IgD-negative memory B cell (primary cell): ENCODE data around the gene HES4. TPM values are rescaled to one million over a fixed set of nuclear protein-coding genes. Genes with fewer than 3 reads are reported as not detected.
A peak's percentile ranks its signal among the peaks of the same experiment; 100 is the strongest.
"Not testable (repeated sequence)": the region's sequence is repeated elsewhere in the genome, so short reads cannot be mapped to it uniquely, and the experiment has no call there.

Source experiments
- H3K27ac Mint-ChIP-seq, 3 donors: one replicate each; pipeline ENCODE4 v1.8.0; 2020 to 2022; ENCODE audit warnings: mild to moderate bottlenecking in 3 of 3, mixed read lengths in 3 of 3, moderate library complexity in 1 of 3
- H3K27me3 Mint-ChIP-seq: one replicate; pipeline ENCODE4 v1.8.0; 2021; ENCODE audit warnings: mixed read lengths
- H3K36me3 Mint-ChIP-seq: one replicate; pipeline ENCODE4 v1.8.0; 2020; ENCODE audit warnings: mild to moderate bottlenecking, mixed read lengths
- H3K4me1 Mint-ChIP-seq, 3 donors: one replicate each; pipeline ENCODE4 v1.8.0; 2020 to 2022; ENCODE audit warnings: mixed read lengths in 3 of 3, mild to moderate bottlenecking in 1 of 3
- H3K4me3 Mint-ChIP-seq, 4 donors: one replicate each; pipeline ENCODE4 v1.8.0; 2020 to 2022; ENCODE audit warnings: mild to moderate bottlenecking in 4 of 4, mixed read lengths in 4 of 4, moderate library complexity in 3 of 4
- H3K9me3 Mint-ChIP-seq, 3 donors: one replicate each; pipeline ENCODE4 v1.8.0; 2020 to 2021; ENCODE audit warnings: mixed read lengths in 3 of 3, mild to moderate bottlenecking in 1 of 3
- polyA plus RNA-seq: library from polyadenylated mRNA; unstranded; fragments of 300-500 nt; fragmentation: Illumina TruSeq; gene quantifications from one replicate; pipeline ENCODE4 v1.2.3, GENCODE V29; 2021

Gene HES4
- polyA plus RNA-seq, 1 donor from 2014 or later, result not detected

DNA sequence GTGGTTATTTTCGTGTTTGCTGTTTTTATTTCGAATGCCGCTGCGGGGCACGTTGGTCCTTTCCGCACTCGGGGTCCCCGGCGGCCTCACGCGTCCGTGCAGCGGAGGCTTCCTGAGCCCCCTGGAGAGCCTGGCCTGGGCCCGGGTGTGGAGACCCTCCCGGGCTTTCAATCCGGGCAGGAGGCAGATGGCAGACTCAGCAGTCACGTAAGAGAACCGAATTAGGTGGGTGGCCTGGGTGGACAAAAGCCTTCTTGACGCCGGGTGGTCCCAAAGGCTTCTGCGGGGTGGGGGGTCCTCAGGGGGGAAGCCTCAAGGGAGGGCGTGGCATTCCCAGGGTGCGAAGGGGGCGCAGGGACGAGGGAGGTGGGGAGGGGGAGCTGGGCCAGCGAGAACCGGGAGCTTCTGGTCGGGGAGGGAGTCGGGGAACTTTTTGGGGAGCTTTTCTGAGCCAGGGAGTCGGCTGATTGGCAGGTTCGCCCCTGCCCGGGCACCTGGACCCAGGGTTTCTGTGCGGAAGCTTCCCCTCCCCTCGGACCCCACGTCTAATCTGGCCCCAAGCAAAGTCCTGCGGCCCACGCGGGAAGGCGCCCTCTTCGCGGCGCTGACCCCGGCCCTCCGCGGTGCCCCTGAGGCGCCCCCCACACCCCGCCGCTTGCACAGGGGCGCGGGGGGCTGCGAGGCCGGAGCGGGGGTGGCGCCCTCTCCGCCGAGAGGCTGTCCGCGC, 1.3 kb upstream of the HES4 start:
- H3K27ac Mint-ChIP-seq, result peak overlapping the region; percentile 86 to 94 (median 88)
- peaks cover 0 to 10% (median 5%) of the 10 kb centered on the region in 3 donors for H3K4me1 Mint-ChIP-seq
- H3K27me3 Mint-ChIP-seq, result peaks cover 39% of the 10 kb centered on the region
- H3K9me3 Mint-ChIP-seq, result no peaks in the 10 kb centered on the region
- no peaks in the 10 kb centered on the region for H3K36me3 Mint-ChIP-seq
- H3K4me3 Mint-ChIP-seq, result peak overlapping the region; percentile 74 to 87 (median 82)

DNA sequence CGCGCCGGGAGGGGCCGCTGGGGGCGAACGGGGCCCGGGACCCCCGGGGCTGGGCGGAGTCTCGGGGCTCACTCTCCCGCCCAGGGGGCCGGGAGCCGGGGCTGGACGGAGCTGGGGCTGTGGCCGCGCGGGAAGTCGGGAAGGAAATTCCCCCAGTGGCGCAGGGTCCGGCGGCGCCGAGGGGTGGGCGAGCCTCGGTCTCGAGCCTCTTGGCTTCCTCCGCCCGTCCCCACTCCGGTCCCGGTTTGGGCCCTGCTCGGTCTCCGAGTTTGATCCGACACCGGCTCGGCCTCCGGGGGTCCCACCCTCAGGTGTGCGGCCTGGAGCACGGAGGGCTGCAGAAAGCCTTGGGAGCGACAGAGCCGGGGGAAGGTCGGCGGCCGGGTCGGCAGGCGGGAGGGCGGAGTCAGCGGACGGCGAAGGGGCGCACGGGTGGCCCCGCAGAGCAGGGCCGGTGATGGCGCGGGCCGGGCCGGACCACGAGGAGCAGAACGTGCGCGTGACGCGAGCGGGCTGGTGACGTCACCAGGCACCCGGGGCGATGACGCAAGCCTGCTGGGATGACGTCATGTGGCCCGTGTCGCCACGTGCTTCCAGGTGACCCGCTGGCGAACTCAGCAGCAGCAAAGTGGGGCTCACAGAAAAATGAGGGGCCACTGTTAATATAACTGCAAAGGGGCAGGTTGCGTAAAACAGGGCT, 610 bp upstream of the HES4 start:
- Mint-ChIP-seq H3K4me3 (peak overlapping the region; percentile 74 to 87 (median 82)), H3K36me3 (no peaks in the 10 kb centered on the region), H3K9me3 (no peaks in the 10 kb centered on the region), H3K4me1 (peaks cover 0 to 10% (median 8%) of the 10 kb centered on the region in 3 donors), H3K27ac (peak overlapping the region; percentile 86 to 94 (median 88)), H3K27me3 (peaks cover 42% of the 10 kb centered on the region)

DNA sequence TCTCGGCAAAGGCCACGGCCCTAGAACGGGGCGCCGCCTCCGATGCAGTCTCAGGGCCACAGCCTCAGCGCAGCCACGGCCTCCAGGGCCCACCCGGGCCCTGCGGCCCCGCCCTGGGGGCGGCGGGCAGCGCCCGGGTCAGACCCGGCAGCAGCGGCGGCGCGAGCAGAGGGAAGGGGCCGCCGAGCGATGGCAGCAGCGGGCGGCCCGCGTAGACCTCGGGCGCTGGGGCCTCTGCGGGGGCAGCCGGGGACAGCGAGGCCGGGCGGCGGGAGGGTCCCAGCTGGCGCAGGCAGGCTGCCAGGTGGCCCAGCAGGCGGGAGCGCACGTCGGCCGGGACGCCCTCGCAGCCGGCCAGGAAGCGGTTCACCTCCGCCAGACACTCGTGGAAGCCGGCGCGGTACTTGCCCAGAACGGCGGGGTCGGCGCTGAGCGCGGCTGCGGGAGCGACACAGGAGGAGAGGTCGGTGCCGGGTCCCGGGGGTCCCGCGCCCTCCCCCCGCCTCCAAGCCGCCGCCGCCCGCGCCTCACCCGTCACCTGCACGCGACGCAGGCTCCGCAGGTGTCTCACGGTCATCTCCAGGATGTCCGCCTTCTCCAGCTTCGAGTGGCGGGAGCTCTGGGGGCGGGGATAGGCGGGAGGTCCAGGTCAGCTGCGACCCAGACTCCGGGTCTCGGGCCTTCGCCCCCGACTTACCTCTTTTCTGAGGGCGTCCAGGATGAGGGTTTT, 737 bp downstream of the HES4 start:
- H3K27ac Mint-ChIP-seq, result peak overlapping the region in 1 of 3 donors; percentile 35
- peak overlapping the region in 2 of 4 donors; percentile 52 to 54 for H3K4me3 Mint-ChIP-seq
- H3K9me3 Mint-ChIP-seq, result peaks cover 0 to 2% (median 0%) of the 10 kb centered on the region in 3 donors
- no peaks in the 10 kb centered on the region for H3K36me3 Mint-ChIP-seq
- peaks cover 39% of the 10 kb centered on the region for H3K27me3 Mint-ChIP-seq
- H3K4me1 Mint-ChIP-seq, result peaks cover 0 to 6% (median 4%) of the 10 kb centered on the region in 3 donors

DNA sequence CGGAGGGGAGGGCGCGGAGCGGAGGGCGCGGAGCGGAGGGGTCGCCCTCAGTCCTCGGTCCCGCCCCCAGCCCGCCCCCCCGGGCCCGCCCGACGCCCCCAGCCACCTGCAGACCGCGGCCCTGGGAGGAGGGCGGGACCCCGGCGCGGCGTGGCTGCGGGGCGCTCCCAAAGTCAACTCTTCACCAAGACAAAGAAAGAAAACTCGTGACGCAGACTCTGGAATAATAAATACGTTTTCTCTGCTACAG, 1.2 kb downstream of the HES4 start:
- no peak overlapping the region for H3K4me3 Mint-ChIP-seq
- H3K27ac Mint-ChIP-seq, result no peak overlapping the region
- peaks cover 37% of the 10 kb centered on the region for H3K27me3 Mint-ChIP-seq
- no peaks in the 10 kb centered on the region for H3K36me3 Mint-ChIP-seq
- peaks cover 0 to 2% (median 0%) of the 10 kb centered on the region in 3 donors for H3K9me3 Mint-ChIP-seq
- peaks cover 0 to 6% (median 4%) of the 10 kb centered on the region in 3 donors for H3K4me1 Mint-ChIP-seq

DNA sequence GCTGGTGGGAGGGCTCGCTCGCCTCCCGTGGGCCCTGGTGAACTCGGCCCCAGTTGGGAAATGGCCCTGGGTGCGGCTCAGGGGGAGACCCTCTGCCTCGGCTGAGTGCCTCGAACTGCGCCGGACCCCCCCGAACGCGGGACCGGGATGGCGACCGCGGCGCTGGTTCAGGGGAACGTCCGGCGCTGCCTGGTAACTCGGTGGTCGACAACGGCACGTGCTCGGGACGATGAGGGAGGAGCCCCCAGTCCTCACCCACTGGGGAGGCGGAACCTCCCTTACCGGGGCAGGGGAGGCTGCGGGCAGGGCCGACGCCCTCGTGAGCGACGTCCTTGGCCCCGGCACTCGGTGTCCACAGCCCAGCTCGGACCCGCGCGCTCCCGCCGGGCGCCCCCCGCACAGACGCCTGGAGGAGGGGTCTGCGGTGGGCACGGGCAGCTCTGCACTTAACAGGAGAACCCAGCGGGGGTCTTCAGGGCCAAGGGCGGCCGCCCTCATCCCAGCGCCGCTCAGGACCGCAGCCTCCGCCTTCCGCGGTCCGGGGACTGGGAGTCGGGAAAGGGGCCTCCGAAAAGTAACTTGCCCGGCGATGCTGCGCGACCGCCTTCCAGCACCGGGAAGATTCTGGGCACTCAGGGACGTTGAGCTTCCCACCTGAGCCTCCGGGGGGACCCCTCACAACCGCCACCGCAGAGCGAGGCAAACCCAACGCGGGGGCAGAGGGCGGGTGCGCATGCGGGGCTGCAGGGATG, 1.7 kb downstream of the HES4 start:
- Mint-ChIP-seq H3K27me3 (peaks cover 34% of the 10 kb centered on the region), H3K9me3 (peaks cover 0 to 2% (median 0%) of the 10 kb centered on the region in 3 donors), H3K4me1 (peaks cover 0 to 5% (median 4%) of the 10 kb centered on the region in 3 donors), H3K36me3 (no peaks in the 10 kb centered on the region), H3K27ac (no peak overlapping the region), H3K4me3 (no peak overlapping the region)

DNA sequence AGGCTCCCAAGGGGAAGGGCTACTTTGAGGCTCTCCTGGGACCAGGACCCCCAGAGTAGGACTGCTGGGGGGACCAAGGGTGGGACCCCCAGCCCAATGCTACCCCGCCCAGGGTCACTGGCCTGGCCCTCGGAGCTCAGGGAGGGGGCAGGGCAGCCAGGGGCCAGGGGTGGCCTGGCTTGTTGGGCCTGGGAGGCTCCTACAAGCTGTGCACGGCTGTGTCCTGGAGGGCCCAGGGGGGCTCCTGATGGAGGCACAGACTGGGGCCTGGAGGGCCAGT, 2.2 kb downstream of the HES4 start:
- Mint-ChIP-seq H3K27ac (no peak overlapping the region), H3K9me3 (peaks cover 0 to 3% (median 0%) of the 10 kb centered on the region in 3 donors), H3K4me3 (no peak overlapping the region), H3K36me3 (no peaks in the 10 kb centered on the region), H3K27me3 (peaks cover 32% of the 10 kb centered on the region), H3K4me1 (peaks cover 0 to 5% (median 3%) of the 10 kb centered on the region in 3 donors)

DNA sequence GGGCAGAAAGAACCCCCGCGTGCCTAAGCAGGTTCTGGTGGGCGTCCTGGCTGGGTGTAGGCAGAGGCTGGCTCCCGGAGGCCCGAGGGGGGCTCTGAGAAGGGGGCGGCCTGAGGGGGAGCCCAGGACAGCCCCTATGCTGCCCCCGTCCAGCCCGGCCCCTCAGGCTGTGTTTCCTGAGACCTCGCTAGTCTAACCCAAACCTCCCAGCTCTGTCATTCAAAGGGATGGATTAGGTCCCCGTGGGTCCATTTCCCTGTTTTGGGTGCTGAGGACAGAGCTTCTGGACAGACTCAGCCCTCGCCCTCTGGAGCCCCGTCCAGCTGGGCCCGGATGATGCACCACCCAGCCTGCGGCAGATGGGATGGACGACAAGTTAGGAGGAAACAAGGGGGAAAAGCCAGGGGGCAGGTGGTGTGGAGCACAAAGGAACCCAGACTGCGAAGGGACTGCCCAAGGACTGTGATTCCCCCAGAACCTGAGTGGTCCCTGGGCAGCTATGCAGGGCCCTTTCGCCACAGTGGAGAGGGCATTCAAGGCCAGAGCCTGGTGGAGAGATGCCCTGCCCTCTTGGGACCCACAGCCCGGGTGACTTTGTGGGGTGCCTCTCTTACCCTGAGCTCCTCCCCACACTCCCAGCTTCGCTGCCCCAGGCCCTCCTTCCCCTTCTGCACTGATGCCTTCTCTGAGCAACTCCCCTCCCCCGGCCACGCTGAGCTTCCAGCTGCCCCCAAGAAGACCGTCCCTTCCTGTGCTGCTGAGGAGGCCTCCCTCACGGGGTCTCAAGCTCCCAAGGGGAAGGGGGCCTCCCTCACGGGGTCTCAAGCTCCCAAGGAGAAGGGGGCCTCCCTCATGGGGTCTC, 2.8 kb downstream of the HES4 start:
- Mint-ChIP-seq H3K4me1 (peaks cover 0 to 8% (median 2%) of the 10 kb centered on the region in 3 donors), H3K27me3 (peaks cover 34% of the 10 kb centered on the region), H3K9me3 (peaks cover under 1 to 6% (median 2%) of the 10 kb centered on the region in 3 donors), H3K27ac (no peak overlapping the region), H3K4me3 (peak overlapping the region in 1 of 4 donors; percentile 32), H3K36me3 (no peaks in the 10 kb centered on the region)

DNA sequence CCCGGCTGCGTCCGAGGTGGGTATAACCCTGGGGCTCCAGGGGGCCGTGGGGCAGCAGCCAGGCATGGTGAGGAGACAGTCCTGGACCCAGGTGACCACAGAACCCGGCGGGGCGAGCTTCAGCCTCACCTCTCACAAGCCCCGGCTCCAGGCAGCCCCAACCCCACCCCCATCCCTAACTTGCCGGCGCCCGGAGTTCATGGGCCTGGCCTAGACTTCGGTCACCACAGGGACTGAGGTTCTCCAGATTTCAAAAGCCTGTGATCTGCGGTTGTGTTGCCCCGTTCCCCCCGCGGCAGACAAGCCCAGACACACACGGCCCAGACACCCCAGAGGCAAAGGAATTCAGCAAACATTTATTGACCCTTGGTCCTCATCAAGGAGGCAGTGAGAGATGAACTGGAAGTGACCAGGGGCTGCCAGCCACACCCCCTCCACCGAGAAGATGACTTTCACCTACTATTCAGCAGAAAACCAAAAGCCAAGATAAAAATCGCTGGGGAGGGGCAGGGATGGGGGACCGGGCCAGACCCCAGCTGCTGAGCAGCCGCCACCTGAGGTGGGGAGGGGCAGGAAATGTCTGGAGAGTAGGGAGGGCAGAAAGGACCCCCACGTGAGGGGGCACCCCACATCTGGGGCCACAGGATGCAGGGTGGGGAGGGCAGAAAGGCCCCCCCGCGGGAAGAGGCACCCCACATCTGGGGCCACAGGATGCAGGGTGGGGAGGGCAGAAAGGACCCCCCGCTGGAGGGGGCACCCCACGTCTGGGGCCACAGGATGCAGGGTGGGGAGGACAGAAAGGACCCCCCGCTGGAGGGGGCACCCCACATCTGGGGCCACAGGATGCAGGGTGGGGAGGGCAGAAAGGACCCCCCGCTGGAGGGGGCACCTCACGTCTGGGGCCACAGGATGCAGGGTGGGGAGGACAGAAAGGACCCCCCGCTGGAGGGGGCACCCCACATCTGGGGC, 3.9 kb downstream of the HES4 start:
- H3K4me3 Mint-ChIP-seq, result peak overlapping the region in 1 of 4 donors; percentile 35
- H3K4me1 Mint-ChIP-seq, result peaks cover 0 to 8% (median 1%) of the 10 kb centered on the region in 3 donors
- H3K9me3 Mint-ChIP-seq, result peaks cover 2 to 12% (median 4%) of the 10 kb centered on the region in 3 donors
- peak overlapping the region in 1 of 3 donors; percentile 74 for H3K27ac Mint-ChIP-seq
- no peaks in the 10 kb centered on the region for H3K36me3 Mint-ChIP-seq
- peaks cover 39% of the 10 kb centered on the region for H3K27me3 Mint-ChIP-seq

DNA sequence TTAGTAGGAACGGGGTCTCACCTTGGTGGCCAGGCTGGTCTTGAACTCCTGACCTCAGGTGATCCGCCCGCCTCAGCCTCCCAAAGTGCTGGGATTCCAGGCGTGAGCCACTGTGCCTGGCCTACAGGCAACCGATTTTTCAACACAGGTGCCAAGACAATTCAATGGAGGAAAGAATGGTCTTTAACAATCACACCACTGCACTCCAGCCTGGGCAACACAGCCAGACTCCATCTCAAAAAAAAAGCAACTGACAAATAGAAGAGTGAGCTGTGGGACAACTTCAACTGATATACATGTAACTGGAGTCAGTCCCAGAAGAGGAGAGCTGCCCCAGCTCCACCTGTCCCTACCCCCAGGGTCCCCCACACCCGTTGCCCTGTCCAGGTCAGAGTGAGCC, 5.4 kb downstream of the HES4 start:
- H3K36me3 Mint-ChIP-seq, H3K4me1 Mint-ChIP-seq: not testable (repeated sequence)
- peak overlapping the region in 1 of 4 donors; percentile 35 for H3K4me3 Mint-ChIP-seq
- peaks cover 45% of the 10 kb centered on the region for H3K27me3 Mint-ChIP-seq
- peaks cover 2 to 12% (median 4%) of the 10 kb centered on the region in 3 donors for H3K9me3 Mint-ChIP-seq
- peak overlapping the region in 1 of 3 donors; percentile 74 for H3K27ac Mint-ChIP-seq

DNA sequence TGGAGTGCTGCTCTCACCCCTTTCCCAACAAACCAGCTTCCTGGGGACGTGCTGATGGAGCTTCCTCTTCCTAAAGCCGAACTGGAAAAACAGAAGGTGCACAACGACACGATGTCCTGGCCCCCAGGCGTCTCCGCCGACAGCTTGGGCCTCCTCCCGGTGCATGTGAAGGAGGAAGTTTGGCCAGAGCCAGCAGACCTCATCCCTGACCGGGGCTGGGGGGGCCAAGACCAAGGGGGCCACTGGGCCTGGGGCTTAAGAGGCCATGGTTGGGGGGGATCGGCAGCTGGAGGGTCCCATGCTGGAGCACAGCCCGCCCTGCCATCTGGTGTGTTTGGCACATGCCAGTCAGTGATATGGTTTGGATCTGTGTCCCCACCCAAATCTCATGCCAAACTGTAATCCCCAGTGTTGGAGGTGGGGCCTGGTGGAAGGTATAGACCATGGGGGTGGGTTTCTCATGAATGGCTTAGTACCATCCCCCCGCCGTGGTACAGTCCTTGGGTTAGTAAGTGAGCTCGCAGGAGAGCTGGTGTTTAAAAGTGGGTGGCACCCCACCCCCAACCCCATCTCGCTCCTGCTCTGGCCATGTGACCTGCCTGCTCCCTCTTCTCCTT, 6.4 kb downstream of the HES4 start:
- Mint-ChIP-seq H3K4me3 (no peak overlapping the region), H3K36me3 (peaks cover 2% of the 10 kb centered on the region), H3K27ac (peak overlapping the region in 1 of 3 donors; percentile 67), H3K27me3 (peaks cover 51% of the 10 kb centered on the region), H3K4me1 (peaks cover 1 to 6% (median 4%) of the 10 kb centered on the region in 3 donors), H3K9me3 (peaks cover 2 to 12% (median 4%) of the 10 kb centered on the region in 3 donors)

DNA sequence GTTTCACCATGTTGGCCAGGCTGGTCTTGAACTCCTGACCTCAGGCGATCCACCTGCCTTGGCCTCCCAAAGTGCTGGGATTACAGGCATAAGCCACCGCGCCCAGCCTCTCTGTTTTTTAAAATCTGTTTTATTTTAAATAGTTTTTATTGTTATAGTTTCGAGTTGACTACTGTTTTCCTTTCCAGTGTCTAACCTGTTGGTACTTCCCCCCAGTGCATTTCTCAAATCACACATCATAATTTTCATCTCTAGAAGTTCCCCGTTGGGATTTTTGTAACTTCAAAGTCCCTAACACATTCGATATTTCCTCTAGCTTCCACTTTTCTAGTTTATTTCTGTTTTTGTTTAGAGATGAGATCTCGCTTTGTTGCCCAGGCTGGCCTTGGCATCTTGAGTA, 7.5 kb downstream of the HES4 start:
- H3K36me3 Mint-ChIP-seq, result peaks cover 2% of the 10 kb centered on the region
- no peak overlapping the region for H3K27ac Mint-ChIP-seq
- peaks cover 49% of the 10 kb centered on the region for H3K27me3 Mint-ChIP-seq
- H3K4me1 Mint-ChIP-seq, result peaks cover 1 to 6% (median 4%) of the 10 kb centered on the region in 3 donors
- H3K9me3 Mint-ChIP-seq, result peaks cover 2 to 12% (median 4%) of the 10 kb centered on the region in 3 donors
- H3K4me3 Mint-ChIP-seq, result peak overlapping the region in 1 of 4 donors; percentile 33

DNA sequence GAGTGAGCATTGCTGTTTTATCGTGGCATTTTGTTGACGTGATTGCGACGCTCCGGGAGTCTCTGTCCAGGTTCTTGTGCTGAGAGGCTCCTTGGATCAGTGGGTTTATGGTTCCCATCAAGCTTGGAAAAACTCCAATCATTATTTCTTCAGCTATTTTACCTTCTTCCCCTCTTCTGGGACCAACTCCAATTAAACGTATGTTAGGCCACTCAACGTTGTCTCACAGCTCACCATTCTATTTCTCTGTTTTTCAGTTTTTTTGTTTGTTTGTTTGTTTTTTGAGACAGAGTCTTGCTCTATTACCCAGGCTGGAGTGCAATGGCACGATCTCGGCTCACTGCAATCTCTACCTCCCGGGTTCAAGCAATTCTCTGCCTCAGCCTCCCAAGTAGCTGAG, 8.0 kb downstream of the HES4 start:
- Mint-ChIP-seq H3K27ac (no peak overlapping the region), H3K4me1 (peaks cover under 1 to 6% (median 4%) of the 10 kb centered on the region in 3 donors), H3K4me3 (no peak overlapping the region), H3K36me3 (peaks cover 2% of the 10 kb centered on the region), H3K9me3 (peaks cover 2 to 12% (median 4%) of the 10 kb centered on the region in 3 donors), H3K27me3 (peaks cover 45% of the 10 kb centered on the region)

DNA sequence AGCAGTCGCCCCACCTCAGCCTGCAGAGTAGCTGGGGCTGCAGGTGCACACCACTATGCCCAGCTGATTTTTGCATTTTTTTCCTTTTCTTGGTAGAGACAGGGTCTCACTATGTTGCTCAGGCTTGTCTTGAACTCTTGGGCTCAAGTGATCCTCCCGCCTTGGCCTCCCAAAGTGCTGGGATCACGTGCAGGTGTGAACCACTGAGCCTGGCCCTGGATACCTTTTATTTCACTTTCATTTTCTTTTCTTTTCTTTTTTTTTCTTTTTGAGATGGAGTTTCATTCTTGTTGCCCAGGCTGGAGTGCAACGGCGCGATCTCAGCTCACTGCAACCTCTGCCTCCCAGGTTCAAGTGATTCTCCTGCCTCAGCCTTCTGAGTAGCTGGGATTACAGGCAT, 8.6 kb downstream of the HES4 start:
- Mint-ChIP-seq H3K27me3 (peaks cover 47% of the 10 kb centered on the region), H3K9me3 (peaks cover 2 to 12% (median 4%) of the 10 kb centered on the region in 3 donors), H3K4me3 (peak overlapping the region in 1 of 4 donors; percentile 2), H3K27ac (peak overlapping the region in 2 of 3 donors; percentile 18 to 59)
- H3K36me3 Mint-ChIP-seq, H3K4me1 Mint-ChIP-seq: not testable (repeated sequence)
